ENCODE measurements around the gene PPARA.
"Not testable (repeated sequence)": the region's sequence is repeated elsewhere in the genome, so short reads cannot be mapped to it uniquely, and the experiment has no call there.

Gene PPARA

DNA sequence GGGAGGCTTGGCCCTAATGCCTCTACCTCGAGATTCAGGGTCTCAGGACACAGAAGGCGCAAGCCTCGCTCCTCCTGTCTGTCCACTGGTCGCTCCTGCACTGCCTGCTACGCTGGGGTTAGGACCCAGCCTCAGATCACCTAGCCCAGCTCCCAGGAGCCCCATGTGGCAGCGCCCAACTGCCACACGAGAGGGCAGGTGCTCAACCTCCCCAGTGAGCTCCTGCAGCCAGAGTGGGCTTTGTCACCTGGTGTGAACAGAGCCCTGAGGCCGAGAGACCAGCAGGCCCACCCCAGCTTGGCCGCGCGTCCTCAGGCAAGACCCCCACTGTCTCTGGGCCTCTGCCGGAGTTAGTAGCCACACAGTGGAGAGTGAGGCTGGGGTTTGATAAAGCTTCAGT, 21.7 kb upstream of the PPARA start:
- DNase-seq: no peak

DNA sequence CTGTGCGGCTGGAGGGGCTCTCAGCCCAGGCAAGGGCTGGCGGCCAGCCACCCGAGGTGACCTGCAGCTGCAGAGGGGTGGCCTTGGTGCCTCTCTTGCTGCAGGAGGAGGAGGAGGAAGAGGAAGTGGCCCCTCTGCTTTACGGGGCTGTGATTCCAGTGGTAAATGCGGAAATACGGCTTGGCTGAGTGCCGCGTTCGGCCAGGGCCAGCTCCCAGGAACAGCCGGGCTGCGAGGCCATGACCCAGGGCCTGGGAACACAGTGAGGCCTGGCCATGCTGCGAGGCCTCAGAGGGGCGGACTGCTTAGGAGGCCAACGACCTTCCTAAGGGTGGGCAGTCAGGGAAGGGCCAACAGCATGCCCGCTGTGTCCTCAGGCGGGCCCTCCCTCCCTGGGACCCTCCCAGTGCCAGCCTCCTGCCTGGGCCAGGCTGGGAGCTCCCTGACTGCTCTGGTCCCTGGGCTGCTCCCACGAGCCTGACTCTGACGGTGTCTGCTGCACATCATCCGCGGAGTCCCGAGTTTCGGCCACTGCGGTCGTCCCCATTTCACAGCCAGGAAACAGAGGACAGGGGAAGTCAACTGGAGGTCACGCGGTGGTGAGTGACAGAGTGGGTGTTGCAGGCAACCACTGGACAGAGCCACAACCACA, 20.8 kb upstream of the PPARA start:
- DNase-seq: no peak

DNA sequence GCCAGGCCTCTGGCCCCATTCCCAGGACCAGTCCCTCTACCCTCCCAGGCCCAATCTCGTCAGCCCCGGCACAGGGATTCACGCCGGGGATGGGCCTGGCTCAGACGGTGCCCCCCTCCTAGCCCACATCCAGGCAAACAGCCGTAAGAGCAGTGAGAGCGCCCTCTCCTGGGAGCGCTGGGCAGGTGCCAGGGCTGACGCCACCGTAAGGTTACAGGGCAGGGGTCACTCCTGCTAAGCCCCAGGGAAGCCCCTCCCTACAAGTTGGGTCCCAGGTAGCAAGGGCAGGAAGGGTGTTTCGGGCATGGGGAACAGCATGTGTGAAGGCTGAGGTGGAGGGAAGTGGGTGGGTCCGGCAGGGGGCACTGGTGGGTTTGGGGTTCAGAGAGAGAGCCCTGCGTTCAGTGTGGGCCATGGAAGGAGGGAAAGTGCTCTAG, 19.2 kb upstream of the PPARA start:
- no peak for DNase-seq

GRCh38 chr22:46132193-46132829, 18.0 kb upstream of the PPARA start:
- DNase-seq: not testable (repeated sequence)

DNA sequence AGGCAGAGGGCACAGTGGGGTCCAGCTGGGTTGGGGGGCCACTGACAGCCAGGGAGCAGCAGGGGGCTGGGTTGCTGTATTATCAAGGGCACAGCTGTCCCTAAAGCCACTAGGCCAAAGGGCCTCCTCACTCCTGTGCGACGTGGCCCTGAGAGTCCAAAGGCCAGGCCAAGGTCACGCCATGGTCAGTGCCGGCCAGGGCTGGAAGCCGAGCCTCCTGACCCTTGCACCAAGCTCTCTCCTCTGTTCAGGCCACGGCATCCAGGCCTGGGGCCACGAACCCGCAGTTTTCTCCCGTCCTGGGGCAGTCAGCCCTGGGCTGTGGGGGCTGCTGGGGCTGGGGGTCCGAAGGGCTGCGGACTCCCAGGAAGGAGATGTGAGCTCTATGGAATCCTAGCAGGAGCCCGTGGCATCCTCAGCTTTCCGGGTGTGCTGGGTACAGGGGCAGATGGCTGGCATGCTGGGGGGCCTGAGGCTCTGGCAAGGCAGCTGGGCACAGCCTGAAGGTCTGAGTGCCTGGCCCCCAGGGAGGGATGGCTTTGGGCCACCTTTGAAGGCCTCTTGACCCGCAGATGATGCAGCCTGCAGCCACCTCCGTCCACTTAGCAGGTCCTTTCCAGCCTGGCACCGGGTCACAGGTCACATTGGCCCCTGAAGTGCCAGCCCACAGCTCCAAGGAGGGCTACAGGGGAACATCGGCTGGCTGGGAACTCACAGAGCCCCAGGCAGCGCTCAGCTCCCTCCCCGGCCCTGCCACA, 17.3 kb upstream of the PPARA start:
- DNase-seq: no peak

GRCh38 chr22:46133588-46133855, 16.8 kb upstream of the PPARA start:
- no peak for DNase-seq

GRCh38 chr22:46134111-46134705, 16.1 kb upstream of the PPARA start:
- DNase-seq: no peak

DNA sequence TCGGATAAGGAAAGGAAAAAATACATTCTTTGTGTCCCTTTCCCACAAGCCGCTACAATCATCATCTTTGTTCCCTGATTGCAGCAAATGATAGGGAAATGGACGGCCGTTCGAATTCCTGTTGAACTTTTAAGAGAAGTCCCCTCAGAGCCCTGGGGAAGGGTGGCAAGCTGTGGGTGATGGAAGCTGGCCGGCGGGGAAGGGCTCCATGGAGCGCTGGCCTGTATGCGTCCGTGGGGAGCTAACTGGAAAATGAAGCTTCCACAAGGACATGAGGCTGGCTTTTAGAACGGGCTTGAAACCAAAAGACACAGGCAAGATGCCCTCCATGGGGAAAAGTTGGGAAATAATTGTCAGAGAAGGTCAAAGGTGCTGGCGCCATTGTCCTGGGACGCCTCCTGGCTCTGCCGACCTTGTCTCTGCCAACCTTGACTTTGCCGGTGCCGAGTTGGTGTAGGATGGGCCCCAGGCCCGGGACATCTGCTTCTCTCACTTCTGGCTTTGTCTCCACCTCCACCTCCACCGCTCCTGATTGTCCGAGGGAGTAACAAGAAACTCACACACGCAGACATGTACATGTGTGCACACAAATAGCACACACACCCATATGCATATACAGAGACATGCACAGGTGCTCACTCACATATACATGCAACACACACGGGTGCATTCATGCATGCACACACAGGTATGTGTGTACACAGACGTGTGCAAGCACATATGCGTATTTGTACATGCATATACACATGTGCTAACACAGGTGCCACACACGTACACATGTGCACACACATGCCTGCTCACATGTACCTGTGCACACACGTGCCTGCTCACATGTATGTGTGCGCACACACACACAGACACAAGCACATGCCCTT, 14.5 kb upstream of the PPARA start:
- DNase-seq: no peak

- no peak for DNase-seq
These were observed 13.7 kb upstream of the PPARA start for GRCh38 chr22:46136486-46137217.

GRCh38 chr22:46137218-46137766, 13.0 kb upstream of the PPARA start:
- DNase-seq: no peak

GRCh38 chr22:46138058-46138797, 12.1 kb upstream of the PPARA start:
- no peak for DNase-seq

DNA sequence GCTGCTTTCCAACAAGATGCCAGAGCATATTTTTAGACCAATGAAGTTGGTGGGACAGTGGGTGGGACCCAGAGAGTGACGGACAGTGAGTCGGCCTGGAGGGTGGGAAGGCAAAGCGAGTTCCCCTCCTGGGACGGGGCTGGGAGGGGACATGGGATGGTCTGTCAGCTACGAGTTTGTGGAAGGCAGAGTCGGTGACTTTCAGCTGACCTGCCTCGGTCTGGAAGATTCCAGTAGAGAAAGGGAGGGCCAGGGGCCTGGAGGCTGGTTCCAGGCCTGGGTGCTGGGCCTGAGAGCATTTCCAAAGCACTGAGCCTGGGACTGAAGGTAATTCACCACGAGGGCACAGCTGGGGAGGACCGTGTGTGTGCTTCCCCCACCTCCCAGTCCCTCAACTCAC, 10.9 kb upstream of the PPARA start:
- not testable (repeated sequence) for DNase-seq

GRCh38 chr22:46139895-46140350, 10.4 kb upstream of the PPARA start:
- no peak for DNase-seq

- no peak for DNase-seq
These were observed 9.1 kb upstream of the PPARA start for GRCh38 chr22:46140989-46141928.

DNA sequence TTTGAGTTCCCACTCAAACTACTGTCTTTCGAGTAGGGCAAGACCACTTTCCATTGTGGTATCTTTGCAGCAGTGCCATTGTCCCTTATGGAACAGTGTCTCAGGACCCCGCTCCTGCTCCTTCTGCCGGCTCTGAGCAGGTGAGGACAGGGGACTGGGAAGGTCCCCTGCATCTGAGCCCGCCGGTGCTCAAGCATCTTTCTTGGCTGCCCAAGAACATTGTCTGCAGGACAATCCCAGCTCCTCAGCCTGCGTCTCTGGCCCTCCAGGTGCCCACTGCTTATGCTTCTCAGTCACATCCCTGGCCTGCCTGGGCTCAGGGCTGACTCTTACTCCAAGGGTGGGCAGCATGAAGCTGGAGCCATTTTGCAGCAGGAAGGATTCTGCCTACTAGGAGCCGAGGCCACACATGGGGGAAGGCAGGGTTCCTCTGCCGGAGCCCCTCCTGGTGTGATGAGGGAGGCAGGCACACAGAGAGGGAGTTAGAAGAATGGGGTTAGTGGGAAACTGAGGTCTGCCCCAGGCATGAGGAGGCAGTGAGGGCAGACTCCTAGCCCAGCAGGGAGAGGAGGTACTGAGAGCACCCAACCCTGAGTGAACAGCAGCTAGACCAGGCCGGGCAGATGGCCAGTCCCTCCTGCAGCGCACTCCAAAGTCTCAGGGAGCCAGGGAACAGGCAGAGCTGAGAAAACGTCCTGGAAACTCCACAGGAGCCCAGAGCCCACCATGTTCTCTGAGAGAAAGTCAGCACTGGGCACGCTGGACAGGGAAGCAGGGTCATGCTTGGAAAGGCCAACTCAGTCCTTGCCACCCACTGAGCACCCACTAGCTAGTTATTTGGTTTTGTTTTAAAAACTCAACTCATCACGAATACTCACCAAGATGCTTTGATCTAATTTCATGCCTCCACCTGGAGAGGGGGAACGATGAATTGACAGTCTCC, 7.5 kb upstream of the PPARA start:
- DNase-seq: no peak

- no peak for DNase-seq
These were observed 6.7 kb upstream of the PPARA start for GRCh38 chr22:46143491-46144147.

- no peak for DNase-seq
These were observed 4.9 kb upstream of the PPARA start for GRCh38 chr22:46145361-46145851.

DNA sequence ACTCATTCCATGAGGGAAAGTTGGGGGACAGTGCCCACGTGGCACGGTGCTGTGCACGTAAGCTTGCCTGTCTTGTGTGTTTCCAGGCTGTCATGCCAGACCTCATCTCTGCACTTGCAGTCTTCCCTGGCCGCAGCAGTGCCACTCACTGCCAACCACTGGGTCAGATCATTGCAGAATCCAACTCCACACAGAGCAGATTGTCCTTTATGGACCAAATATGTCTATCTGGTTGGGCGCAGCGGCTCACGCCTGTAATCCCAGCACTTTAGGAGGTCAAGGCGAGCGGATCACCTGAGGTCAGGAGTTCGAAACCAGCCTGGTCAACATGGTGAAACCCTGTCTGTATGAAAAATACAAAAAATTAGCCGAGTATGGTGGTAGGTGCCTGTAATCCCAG, 4.4 kb upstream of the PPARA start:
- DNase-seq: no peak

Measured in activated CD4-positive, alpha-beta T cell treated with anti-CD3 and anti-CD28 coated beads, Interleukin-2, amount 50 U/mL, for 16 hours (primary cell).